Smooth muscle cell (in vitro differentiated cells): Measurements from ENCODE around the gene TNFRSF8. TPM values are rescaled to one million over a fixed set of nuclear protein-coding genes. Genes with fewer than 3 reads are reported as not detected.
A peak's percentile ranks its signal among the peaks of the same experiment; 100 is the strongest.

Source experiments
- DNase-seq: peaks from one replicate; lab custom pipeline; 2025; ENCODE audit not compliant: unreplicated experiment; lab: John Stamatoyannopoulos, UW
- H2AFZ ChIP-seq: fragments of 200-600 bp; sonication (generic); 2 replicates; pipeline ENCODE4 v1.6.0; 2016; ENCODE audit warnings: antibody characterized with exemption, low read depth, mild to moderate bottlenecking
- H3F3A ChIP-seq: fragments of 200-600 bp; sonication (generic); 2 replicates; pipeline ENCODE4 v1.6.0; 2017; ENCODE audit warnings: antibody characterized with exemption, low read depth
- H3K27ac ChIP-seq: fragments of 200-600 bp; sonication (generic); 2 replicates; pipeline ENCODE4 v1.5.1; 2016; ENCODE audit warnings: low read depth, mild to moderate bottlenecking
- H3K27me3 ChIP-seq: fragments of 200-600 bp; sonication (generic); 2 replicates; pipeline ENCODE4 v1.6.1; 2016; ENCODE audit warnings: low read depth, mild to moderate bottlenecking
- H3K36me3 ChIP-seq: fragments of 200-600 bp; sonication (generic); 2 replicates; pipeline ENCODE4 v1.5.1; 2016; ENCODE audit warnings: low read depth
- H3K4me1 ChIP-seq: fragments of 200-600 bp; sonication (generic); 2 replicates; pipeline ENCODE4 v1.5.1; 2016; ENCODE audit warnings: low read depth
- H3K4me2 ChIP-seq: fragments of 200-600 bp; sonication (generic); 2 replicates; pipeline ENCODE4 v1.6.0; 2016; ENCODE audit warnings: mild to moderate bottlenecking
- H3K4me3 ChIP-seq: fragments of 200-600 bp; sonication (generic); 2 replicates; pipeline ENCODE4 v1.5.1; 2016; ENCODE audit warnings: mild to moderate bottlenecking
- H3K79me2 ChIP-seq: fragments of 200-600 bp; sonication (generic); 2 replicates; pipeline ENCODE4 v1.6.0; 2016; ENCODE audit warnings: low read depth, mild to moderate bottlenecking
- H3K9ac ChIP-seq: fragments of 200-600 bp; sonication (generic); 2 replicates; pipeline ENCODE4 v1.6.0; 2016; ENCODE audit warnings: low read depth
- H3K9me3 ChIP-seq: fragments of 200-600 bp; sonication (generic); replicated peaks from 2 replicates; pipeline ENCODE4 v1.5.1; 2016; ENCODE audit warnings: low read depth
- H4K20me1 ChIP-seq: fragments of 200-600 bp; sonication (generic); 2 replicates; pipeline ENCODE4 v1.6.0; 2016; ENCODE audit warnings: low read depth
- CTCF ChIP-seq: fragments of 200-600 bp; sonication (generic); IDR thresholded peaks from 2 replicates; pipeline ENCODE4 v1.5.1; 2017; ENCODE audit warnings: borderline replicate concordance, mild to moderate bottlenecking, antibody characterized with exemption; ENCODE audit not compliant: insufficient read depth, poor library complexity, severe bottlenecking
- WGBS: methylation state at CpG from one replicate; pipeline ENCODE4 v1.1.7; 2016; ENCODE audit warnings: low lambda C conversion rate; 5-methylcytosine and 5-hydroxymethylcytosine counted together
- polyA plus RNA-seq: library from polyadenylated mRNA; unstranded; fragments of >200 nt; fragmentation: Nextera tagmentation; extraction: Ambion mirVana; gene quantifications from 2 replicates; pipeline ENCODE4 v1.2.1, GENCODE V29; 2016
- total RNA-seq: library from RNA; depleted of rRNA; stranded (reverse); fragments of >200 nt; gene quantifications from 2 replicates; pipeline ENCODE4 v1.2.3, GENCODE V29; 2014

TNFRSF8 gene
- total and polyA plus RNA-seq, 2 experiments from 2014 or later, result 0.54 to 1.3 TPM

DNA sequence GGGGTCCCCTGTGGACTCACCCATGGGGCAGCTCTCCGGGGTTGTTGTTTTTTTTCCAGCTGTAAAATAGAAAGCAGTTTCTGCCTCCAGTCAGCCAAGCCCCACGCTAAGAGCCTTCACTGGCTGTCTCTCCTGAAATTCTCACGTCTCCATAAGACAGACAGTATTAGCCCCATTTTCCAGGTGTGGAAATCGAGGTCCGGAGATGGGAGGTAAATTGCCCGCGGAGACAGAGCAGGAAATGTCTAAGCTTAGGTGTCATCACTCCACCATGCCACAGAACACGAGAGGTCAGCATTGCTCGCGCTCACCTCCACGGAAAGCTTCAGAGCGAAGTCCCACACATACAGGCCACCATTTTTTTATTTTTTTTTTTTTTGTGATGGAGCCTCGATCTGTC lies 44.6 kb downstream of the TNFRSF8 start:
- no peak overlapping the region for H3K4me3 ChIP-seq
- no peaks in the 10 kb centered on the region for H3K9me3 ChIP-seq
- H3K4me1 ChIP-seq, result no peaks in the 10 kb centered on the region
- no peaks in the 10 kb centered on the region for H3K27me3 ChIP-seq
- no peaks in the 10 kb centered on the region for H3K79me2 ChIP-seq
- no peaks in the 10 kb centered on the region for H3F3A ChIP-seq
- H2AFZ ChIP-seq, result no peak overlapping the region
- no peaks in the 10 kb centered on the region for H4K20me1 ChIP-seq
- no peak for TF ChIP-seq CTCF
- no peak for DNase-seq
- no peak overlapping the region for H3K4me2 ChIP-seq
- no peak overlapping the region for H3K9ac ChIP-seq
- no peak overlapping the region for H3K27ac ChIP-seq
- H3K36me3 ChIP-seq, result no peaks in the 10 kb centered on the region
- WGBS, result 93% methylated on average over 13 of the region's 13 CpGs

GRCh38 chr1:12109901-12110300 lies 46.8 kb downstream of the TNFRSF8 start:
- Histone ChIP-seq H3K36me3 (no peaks in the 10 kb centered on the region), H3K4me2 (no peak overlapping the region), H3K4me1 (no peaks in the 10 kb centered on the region), H3K9ac (no peak overlapping the region), H3K27ac (no peak overlapping the region), H3F3A (no peaks in the 10 kb centered on the region), H2AFZ (no peak overlapping the region), H3K4me3 (no peak overlapping the region), H3K27me3 (no peaks in the 10 kb centered on the region), H3K79me2 (no peaks in the 10 kb centered on the region), H4K20me1 (no peaks in the 10 kb centered on the region), H3K9me3 (no peaks in the 10 kb centered on the region)
- WGBS, result 98% methylated on average over 10 of the region's 10 CpGs
- no peak for DNase-seq
- TF ChIP-seq CTCF, result no peak

DNA sequence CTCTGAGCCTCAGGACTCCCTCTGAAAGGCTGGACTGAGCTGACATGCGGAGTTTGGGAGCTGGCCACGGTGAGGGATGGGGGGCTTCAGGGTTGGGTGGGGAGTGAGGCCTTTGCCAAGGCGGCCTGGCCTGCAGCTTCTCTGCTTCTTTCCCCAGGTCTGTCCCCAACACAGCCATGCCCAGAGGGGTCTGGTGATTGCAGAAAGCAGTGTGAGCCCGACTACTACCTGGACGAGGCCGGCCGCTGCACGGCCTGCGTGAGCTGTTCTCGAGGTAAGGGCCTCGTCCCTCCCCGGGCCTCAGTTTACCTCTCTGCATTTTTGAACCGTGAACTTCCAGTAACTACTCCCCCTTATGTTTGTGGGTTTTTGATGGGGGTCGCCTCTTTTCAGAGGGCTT lies 48.6 kb downstream of the TNFRSF8 start:
- Histone ChIP-seq H4K20me1 (no peaks in the 10 kb centered on the region), H2AFZ (no peak overlapping the region), H3K27ac (no peak overlapping the region), H3K4me2 (no peak overlapping the region), H3F3A (no peaks in the 10 kb centered on the region), H3K36me3 (no peaks in the 10 kb centered on the region), H3K27me3 (no peaks in the 10 kb centered on the region), H3K79me2 (no peaks in the 10 kb centered on the region), H3K9me3 (no peaks in the 10 kb centered on the region), H3K4me3 (no peak overlapping the region), H3K9ac (no peak overlapping the region), H3K4me1 (no peaks in the 10 kb centered on the region)
- TF ChIP-seq CTCF, result no peak
- DNase-seq, result no peak
- 95% methylated on average over 14 of the region's 14 CpGs for WGBS

DNA sequence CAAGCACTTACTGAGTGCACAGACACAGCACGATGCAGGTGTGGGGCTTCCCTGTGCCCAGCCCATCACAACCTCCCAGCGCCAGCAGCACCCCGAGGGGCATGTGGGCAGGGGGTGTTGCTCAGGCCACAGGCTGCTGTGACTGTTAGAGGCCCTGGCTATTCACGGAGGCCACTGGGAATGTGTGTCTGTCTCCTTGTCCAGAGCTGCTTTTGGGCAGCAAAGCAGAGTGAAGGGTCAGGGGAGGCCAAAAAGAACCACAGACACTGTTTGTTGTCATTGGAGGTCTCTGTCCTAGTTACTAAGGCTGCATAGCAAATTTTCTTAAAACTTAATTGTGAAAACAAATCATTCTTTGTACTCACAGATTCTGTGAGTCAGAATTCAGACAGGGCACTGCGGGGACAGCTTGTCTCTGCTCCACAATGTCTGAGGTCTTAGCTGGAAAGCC lies 49.6 kb downstream of the TNFRSF8 start:
- no peaks in the 10 kb centered on the region for H3K79me2 ChIP-seq
- no peak for TF ChIP-seq CTCF
- H3K9ac ChIP-seq, result no peak overlapping the region
- H3K4me3 ChIP-seq, result no peak overlapping the region
- WGBS, result 66% methylated on average over 5 of the region's 5 CpGs
- H3K36me3 ChIP-seq, result no peaks in the 10 kb centered on the region
- H3F3A ChIP-seq, result no peaks in the 10 kb centered on the region
- no peaks in the 10 kb centered on the region for H3K27me3 ChIP-seq
- no peaks in the 10 kb centered on the region for H3K4me1 ChIP-seq
- H4K20me1 ChIP-seq, result no peaks in the 10 kb centered on the region
- DNase-seq, result no peak
- no peaks in the 10 kb centered on the region for H3K9me3 ChIP-seq
- peak overlapping the region; percentile 46 for H2AFZ ChIP-seq
- H3K27ac ChIP-seq, result no peak overlapping the region
- H3K4me2 ChIP-seq, result no peak overlapping the region
